ENCODE data around the gene HOXD9.

HOXD9 gene

DNA sequence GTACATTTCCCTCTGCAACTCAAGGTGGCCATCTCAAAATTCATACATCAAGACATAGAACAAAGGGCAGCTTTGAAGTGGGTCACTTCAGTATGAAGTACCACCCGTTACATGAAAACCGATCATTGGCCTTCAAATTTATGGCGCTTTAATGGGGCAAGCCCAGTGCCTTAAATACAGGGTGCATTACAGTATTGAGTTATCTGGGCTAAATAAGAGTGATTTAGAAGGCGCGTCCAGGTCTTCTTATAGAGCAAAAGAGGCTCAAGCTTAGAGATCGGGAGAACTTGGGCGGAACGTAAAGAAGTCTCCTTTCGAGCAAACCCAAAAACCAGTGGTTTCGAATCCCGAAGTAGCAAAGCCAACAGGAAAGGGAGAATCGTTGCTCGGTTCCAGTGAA is 41.7 kb downstream of the HOXD9 start:
- H3K4me3 Mint-ChIP-seq = peak overlapping the region; percentile 86
- H3K27me3 Mint-ChIP-seq (ENCODE audit: low read depth, poor library complexity) = peaks cover 4% of the 10 kb centered on the region
- H3K4me1 Mint-ChIP-seq = peaks cover 95% of the 10 kb centered on the region
- H3K9me3 Mint-ChIP-seq = no peaks in the 10 kb centered on the region
- H3K36me3 Mint-ChIP-seq (ENCODE audit: low read depth) = peaks cover 23% of the 10 kb centered on the region
- DNase-seq = no peak
- no peak for TF ChIP-seq CTCF (IDR thresholded peaks at IDR 0.05)
- peak overlapping the region; percentile 99 for H3K27ac Mint-ChIP-seq

GRCh38 chr2:176164611-176165369 is 42.3 kb downstream of the HOXD9 start:
- H3K4me3 Mint-ChIP-seq = peak overlapping the region; percentile 86

DNA sequence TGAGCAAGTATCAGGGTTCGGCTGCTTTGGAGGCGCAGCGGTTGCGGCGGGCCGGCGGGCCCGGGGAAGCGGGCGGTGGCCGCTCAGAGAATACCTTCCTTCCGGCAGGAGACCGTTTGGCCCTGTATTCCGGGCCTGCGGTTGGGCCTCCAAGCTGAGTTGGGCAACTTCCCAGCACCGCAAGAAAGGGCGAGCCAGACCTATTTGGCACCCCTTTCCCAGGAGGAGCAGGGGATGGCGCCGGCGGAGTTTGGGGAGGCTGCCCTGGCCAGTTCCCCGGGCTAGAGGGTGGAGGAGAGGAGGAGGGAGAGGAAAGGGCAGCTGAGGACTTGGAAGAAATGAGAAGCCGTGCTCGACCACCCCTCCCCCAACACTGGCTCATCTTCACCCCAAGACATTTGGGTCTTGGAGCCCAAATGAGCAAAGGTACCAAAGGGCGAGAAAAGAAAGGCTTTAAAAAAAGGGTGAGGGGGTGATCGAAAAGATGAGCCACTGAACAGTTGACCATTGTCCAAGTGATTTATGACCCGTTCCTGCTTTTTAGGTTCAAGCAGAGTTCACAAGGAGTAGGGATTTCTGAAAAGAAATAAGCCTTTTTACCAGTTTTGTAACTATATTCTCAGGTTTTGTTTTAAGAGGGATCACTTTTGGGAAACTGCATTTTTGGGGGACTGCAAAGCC is 43.0 kb downstream of the HOXD9 start:
- Mint-ChIP-seq H3K9me3 (no peaks in the 10 kb centered on the region), H3K36me3 (ENCODE audit: low read depth) (peaks cover 23% of the 10 kb centered on the region), H3K27me3 (ENCODE audit: low read depth, poor library complexity) (peaks cover 4% of the 10 kb centered on the region), H3K4me1 (peaks cover 97% of the 10 kb centered on the region), H3K27ac (peak overlapping the region; percentile 99), H3K4me3 (peak overlapping the region; percentile 86)
- no peak for DNase-seq
- TF ChIP-seq CTCF (IDR thresholded peaks at IDR 0.05) = no peak

More at GRCh38 chr2:176164611-176165369, 42.3 kb downstream of the HOXD9 start:
- H3K27ac Mint-ChIP-seq = peak overlapping the region; percentile 99
- peaks cover 4% of the 10 kb centered on the region for H3K27me3 Mint-ChIP-seq (ENCODE audit: low read depth, poor library complexity)
- H3K36me3 Mint-ChIP-seq (ENCODE audit: low read depth) = peaks cover 23% of the 10 kb centered on the region
- DNase-seq = peak; percentile 75
- no peak for TF ChIP-seq CTCF (IDR thresholded peaks at IDR 0.05)
- no peaks in the 10 kb centered on the region for H3K9me3 Mint-ChIP-seq
- H3K4me1 Mint-ChIP-seq = peaks cover 95% of the 10 kb centered on the region

- Mint-ChIP-seq H3K27ac (peak overlapping the region; percentile 99), H3K36me3 (ENCODE audit: low read depth) (peaks cover 23% of the 10 kb centered on the region), H3K4me3 (peak overlapping the region; percentile 86), H3K9me3 (no peaks in the 10 kb centered on the region), H3K4me1 (peaks cover 97% of the 10 kb centered on the region), H3K27me3 (ENCODE audit: low read depth, poor library complexity) (peaks cover 4% of the 10 kb centered on the region)
- DNase-seq = no peak
- no peak for TF ChIP-seq CTCF (IDR thresholded peaks at IDR 0.05)
Observed at GRCh38 chr2:176166272-176166671, 43.8 kb downstream of the HOXD9 start.

- Mint-ChIP-seq H3K36me3 (ENCODE audit: low read depth) (peaks cover 25% of the 10 kb centered on the region), H3K9me3 (no peaks in the 10 kb centered on the region), H3K4me3 (peak overlapping the region; percentile 14), H3K27me3 (ENCODE audit: low read depth, poor library complexity) (peaks cover 7% of the 10 kb centered on the region), H3K4me1 (peaks cover 95% of the 10 kb centered on the region), H3K27ac (no peak overlapping the region)
- no peak for DNase-seq
- no peak for TF ChIP-seq CTCF (IDR thresholded peaks at IDR 0.05)
Observed at GRCh38 chr2:176167398-176167797, 44.9 kb downstream of the HOXD9 start.

Data from nephron progenitor cell (in vitro differentiated cells).